Measurements from ENCODE around the gene KCTD7.
A peak's percentile ranks its signal among the peaks of the same experiment; 100 is the strongest.
"Not testable (repeated sequence)": the region's sequence is repeated elsewhere in the genome, so short reads cannot be mapped to it uniquely, and the experiment has no call there.

KCTD7 gene

DNA sequence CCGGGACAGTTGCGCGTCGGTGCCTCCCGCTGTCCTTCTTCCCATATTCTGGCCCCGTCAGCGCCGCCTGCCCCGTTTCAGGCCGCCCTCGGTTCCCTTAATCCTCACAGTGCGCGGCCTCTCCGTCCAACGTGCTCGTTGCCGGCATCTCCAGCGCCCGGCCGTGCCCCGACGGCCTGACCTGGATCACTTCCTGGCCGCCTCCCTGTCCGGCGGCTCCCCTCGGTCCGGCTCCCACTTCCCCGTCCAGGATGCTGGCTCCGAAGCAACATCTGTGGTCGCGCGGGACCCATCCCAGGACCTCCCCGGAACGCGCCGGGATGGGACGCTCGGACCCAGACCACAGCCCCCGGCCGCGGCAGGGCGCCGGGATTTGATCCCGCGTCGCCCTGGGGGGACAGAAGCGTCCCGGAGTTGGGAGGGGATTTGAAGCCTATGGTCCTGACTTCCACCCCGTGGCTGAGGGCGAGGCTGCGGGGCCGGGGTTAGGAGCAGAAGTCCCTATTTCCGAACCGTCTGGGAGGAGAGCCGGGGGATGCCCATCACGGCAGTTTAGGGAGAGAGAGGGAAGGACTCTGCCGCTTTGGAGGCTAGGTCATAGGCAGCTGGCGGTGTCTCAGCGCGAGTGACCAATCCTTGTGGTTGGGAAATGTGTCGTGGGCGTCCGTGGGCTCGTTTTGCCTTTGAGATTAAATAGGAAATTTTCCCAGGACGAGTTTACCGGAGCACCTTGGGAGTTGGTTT lies 53.8 kb downstream of the KCTD7 start:
- peak; percentile 2 for DNase-seq (ENCODE audit: low read depth)

DNA sequence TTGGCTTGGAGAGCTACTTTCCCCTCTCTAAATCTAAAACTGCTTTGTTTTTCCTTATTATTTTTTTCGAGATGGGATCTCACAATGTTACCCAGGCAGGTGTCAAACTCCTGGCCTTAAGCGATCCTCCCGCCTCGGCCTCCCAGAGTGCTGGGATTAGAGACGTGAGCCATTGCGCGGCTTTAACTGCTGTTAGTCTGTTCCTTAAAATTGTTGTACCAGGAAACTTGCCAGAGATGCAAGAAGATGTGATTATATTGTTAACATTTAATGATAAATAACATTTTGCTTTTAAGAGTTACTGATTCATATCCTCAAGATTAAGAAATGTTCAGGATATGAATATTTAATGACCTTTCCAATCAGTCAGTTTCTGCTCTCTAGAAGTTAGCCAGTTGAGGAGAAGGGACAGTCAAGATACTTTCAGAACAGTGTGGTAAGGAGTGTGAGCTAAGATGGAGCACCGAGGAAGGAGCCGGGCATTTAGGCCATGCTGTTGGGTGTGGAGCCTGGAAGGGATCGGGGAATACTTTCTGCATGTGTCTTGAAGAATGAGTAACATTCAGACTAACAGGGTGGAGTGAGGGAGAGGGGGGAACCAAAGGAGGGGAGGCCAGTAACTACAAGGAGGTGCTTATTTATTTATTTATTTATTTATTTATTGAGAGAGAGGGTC lies 54.6 kb downstream of the KCTD7 start:
- not testable (repeated sequence) for DNase-seq (ENCODE audit: low read depth)

DNA sequence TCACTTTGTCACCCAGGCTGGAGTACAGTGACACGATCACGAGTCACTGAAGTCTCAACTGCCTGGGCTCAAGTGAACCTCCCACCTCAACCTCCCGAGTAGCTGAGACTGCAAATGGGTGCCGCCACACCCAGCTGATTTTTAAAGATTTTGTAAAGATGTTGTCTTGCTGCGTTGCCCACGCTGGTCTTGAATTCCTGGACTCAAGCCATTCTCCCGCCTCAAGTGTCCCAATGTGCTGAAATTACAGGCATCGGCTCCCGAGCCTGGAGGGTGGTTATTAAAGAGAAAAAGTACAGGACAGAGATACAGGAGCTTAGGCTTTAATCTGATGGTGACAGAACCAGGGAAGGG lies 55.1 kb downstream of the KCTD7 start:
- DNase-seq (ENCODE audit: low read depth) = no peak

DNA sequence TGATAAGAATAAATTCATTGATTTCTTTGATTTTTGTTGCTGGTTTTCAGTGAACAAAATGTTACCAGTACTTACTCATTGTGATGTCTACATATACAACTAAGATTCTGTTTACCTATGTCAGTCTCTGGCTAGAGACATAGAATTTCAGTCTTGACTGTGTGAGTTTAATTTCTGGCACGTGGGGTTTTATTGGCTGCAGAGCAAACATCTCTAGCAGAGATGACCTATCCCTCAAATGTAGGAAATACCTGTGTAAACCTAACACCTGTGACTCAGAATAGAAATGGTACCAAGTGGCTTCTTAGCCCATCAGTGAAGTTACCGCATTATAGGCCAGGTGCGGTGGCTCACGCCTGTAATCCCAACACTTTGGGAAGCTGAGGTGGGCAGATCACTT lies 57.0 kb downstream of the KCTD7 start:
- DNase-seq (ENCODE audit: low read depth) = not testable (repeated sequence)

DNA sequence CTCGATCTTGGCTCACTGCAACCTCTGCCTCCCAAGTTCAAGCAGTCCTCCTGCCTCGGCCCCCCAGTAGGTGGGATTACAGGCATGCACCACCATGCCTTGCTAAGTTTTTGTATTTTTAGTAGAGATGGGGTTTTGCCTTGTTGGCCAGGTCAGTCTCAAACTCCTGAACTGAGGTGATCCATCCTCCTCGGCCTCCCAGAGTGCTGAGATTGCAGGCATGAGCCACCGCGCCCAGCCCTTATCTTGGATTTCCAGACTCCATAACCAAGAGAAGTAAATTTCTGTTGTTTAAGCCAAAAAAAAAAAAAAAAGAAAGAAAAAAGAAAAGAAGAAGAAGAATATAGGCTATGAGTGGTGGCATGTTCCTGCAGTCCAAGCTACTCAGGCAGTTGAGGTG lies 58.5 kb downstream of the KCTD7 start:
- no peak for DNase-seq (ENCODE audit: low read depth)

DNA sequence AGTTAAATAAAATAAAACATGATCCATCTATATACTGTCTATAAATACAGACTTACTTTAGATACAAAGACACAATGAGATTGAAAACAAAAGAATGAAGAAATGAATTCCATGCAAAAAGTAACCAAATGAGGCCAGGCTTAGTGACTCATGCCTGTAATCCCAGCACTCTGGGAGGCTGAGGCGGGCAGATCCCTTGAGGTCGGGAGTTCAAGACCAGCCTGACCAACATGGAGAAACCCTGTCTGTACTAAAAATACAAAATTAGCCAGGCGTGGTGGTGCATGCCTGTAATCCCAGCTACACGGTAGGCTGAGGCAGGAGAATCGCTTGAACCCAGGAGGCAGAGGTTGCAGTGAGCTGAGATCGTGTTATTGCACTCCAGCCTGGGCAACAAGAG lies 59.0 kb downstream of the KCTD7 start:
- not testable (repeated sequence) for DNase-seq (ENCODE audit: low read depth)

DNA sequence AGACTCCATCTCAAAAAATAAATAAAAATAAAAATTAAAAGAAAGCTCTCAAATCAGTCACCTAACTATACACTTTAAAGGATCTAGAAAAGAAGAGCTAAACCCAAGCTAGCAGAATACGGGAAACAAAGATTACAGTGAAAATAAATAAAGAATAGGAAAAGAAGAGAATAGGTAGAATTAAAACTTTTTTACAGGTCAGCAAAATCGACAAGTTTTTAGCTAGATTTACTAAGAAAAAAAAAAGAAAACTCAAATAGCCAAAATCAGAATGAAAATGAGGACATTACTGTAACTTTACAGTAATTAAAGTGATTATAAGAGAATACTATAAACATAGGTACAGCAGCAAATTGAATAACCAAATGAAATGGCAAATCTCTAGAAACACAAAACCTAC lies 60.4 kb downstream of the KCTD7 start:
- DNase-seq (ENCODE audit: low read depth) = no peak

DNA sequence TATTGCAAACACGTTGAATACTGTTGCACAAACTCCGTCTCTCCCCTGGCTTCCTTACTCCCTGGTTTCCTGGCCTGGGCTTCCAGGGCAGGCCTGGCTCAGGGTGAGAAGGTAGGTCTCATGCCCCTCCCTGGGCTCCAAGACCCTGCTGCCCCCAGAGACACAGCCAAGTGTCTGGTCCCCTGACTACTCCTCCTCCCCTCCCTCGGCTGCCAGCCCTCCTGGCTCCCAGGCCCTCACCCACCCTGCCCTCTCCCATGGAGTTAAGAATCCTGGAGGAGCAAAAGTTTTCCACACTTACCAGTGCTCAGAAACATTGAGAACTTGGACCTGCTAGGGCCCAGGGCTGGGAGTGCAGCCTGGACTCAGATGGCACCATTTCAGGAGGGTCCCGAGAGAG lies 64.7 kb downstream of the KCTD7 start:
- no peak for DNase-seq (ENCODE audit: low read depth)
